Ovary (tissue), 9 donors: ENCODE measurements around the gene CYP4V2. TPM values are rescaled to one million over a fixed set of nuclear protein-coding genes. Genes with fewer than 3 reads are reported as not detected.

ENCODE experiments used
- DNase-seq, 5 donors: peaks; one replicate each; pipeline ENCODE4 v3.0.0-alpha.2; 2019 to 2020
- H3K27ac ChIP-seq, 2 donors: fragments of 200-600 bp; one replicate each; pipeline versions ENCODE4 v1.5.1 to v1.8.0; 2019 to 2022
- H3K27me3 ChIP-seq: fragments of 200-600 bp; one replicate; pipeline ENCODE4 v1.8.0; 2022
- H3K36me3 ChIP-seq: fragments of 200-600 bp; sonication (generic); one replicate; pipeline ENCODE4 v1.5.1; 2019
- H3K4me1 ChIP-seq: one replicate; pipeline ENCODE4 v1.8.1; 2013; ENCODE audit warnings: mild to moderate bottlenecking, moderate library complexity; ENCODE audit not compliant: insufficient read depth
- H3K4me3 ChIP-seq: fragments of 200-600 bp; sonication (generic); one replicate; pipeline ENCODE4 v1.5.1; 2017
- H3K9me3 ChIP-seq, 2 donors: fragments of 200-600 bp in 1 of 2; sonication (generic) in 1 of 2; one replicate each; pipeline versions ENCODE4 v1.5.1 to v1.8.1; 2013 to 2019; ENCODE audit warnings: mild to moderate bottlenecking in 1 of 2, moderate library complexity in 1 of 2
- CTCF ChIP-seq, 3 donors: fragments of 450-650 bp in 2 of 3; fragments of 200-600 bp in 1 of 3; IDR thresholded peaks; one replicate each; pipeline versions ENCODE4 v1.5.1 to v1.8.0; 2016 to 2022; ENCODE audit warnings: antibody characterized with exemption in 3 of 3, mild to moderate bottlenecking in 1 of 3
- EP300 ChIP-seq: sonication (generic); formaldehyde crosslinking; IDR thresholded peaks from one replicate; pipeline ENCODE4 v1.6.1; 2017; ENCODE audit warnings: antibody characterized with exemption
- POLR2A ChIP-seq: fragments of 450-650 bp; IDR thresholded peaks from one replicate; pipeline ENCODE4 v1.6.1; 2017; ENCODE audit warnings: antibody characterized with exemption, mild to moderate bottlenecking, moderate library complexity
- WGBS, 3 donors: extraction: QIAGEN DNeasy Blood & Tissue Kit in 1 of 3; methylation state at CpG; one replicate each; pipeline versions ENCODE4 v1.1.5 to v1.1.7; 2013 to 2017; 5-methylcytosine and 5-hydroxymethylcytosine counted together
- intact Hi-C, 4 donors: fragments of 100-400 bp; cut with DNase I; formaldehyde crosslinking; loops; one replicate each; pipeline versions ENCODE4 v1.11.0 to v1.15.1; 2022 to 2023
- polyA plus RNA-seq, 2 donors: library from polyadenylated mRNA; stranded (reverse); fragments of 200-250 nt in 1 of 2; fragments of 350-450 nt in 1 of 2; fragmentation: Illumina TruSeq in 1 of 2; extraction: RNeasy Lipid Tissue Mini Kit (QIAGEN cat#74804) in 1 of 2; gene quantifications; one replicate each; pipeline ENCODE4 v1.2.3, GENCODE V29; 2013 to 2014
- total RNA-seq, 7 donors: library from RNA; depleted of rRNA in 2 of 7; stranded (reverse); fragments of >200 nt in 2 of 7; fragmentation: NEBNext Ultra II Directional in 3 of 7; extraction: Animal tissue kit (Norgen Biotek cat#: 25700) in 3 of 7; gene quantifications; one replicate each; pipeline versions ENCODE4 v1.1.0 to v1.2.4, GENCODE V29; 2016 to 2023
- donor health status: DM: no; HTN: no; CAD: no; lungs with moderate emphysema.
- donor health status: DM: no; HTN: no; CAD: no.
- donor health status: Bipolar disorder and iron deficiency.
- donor health status: DM: yes; HTN: yes; CAD: no.
- donor health status: DM: no; HTN: no; CAD: no.
- donor health status: DM: yes; HTN: yes; CAD: no.

The CYP4V2 gene
- total and polyA plus RNA-seq, 9 donors: 8.5 to 35.3 (median 17.9) TPM

GRCh38 chr4:186161138-186161537 is 30.2 kb upstream of the CYP4V2 start:
- no peak for TF ChIP-seq CTCF (IDR thresholded peaks at IDR 0.05)
- no peak for TF ChIP-seq POLR2A
- TF ChIP-seq EP300: no peak
- H3K36me3 ChIP-seq: no peaks in the 10 kb centered on the region
- no peak overlapping the region for H3K27ac ChIP-seq
- no peak for DNase-seq
- intact Hi-C loops: no loop called here
- no peaks in the 10 kb centered on the region for H3K9me3 ChIP-seq
- H3K4me1 ChIP-seq: no peaks in the 10 kb centered on the region
- no peak overlapping the region for H3K4me3 ChIP-seq
- no peaks in the 10 kb centered on the region for H3K27me3 ChIP-seq
- 56 to 59% (median 58%) methylated on average over 6 of the region's 6 CpGs for WGBS, 3 donors

- DNase-seq: no peak
- TF ChIP-seq POLR2A: no peak
- TF ChIP-seq CTCF (IDR thresholded peaks at IDR 0.05): no peak
- TF ChIP-seq EP300: no peak
- H3K4me3 ChIP-seq: no peak overlapping the region
- 89 to 92% (median 92%) methylated on average over 15 of the region's 15 CpGs for WGBS, 3 donors
- no peaks in the 10 kb centered on the region for H3K27me3 ChIP-seq
- intact Hi-C loops: no loop called here
- H3K36me3 ChIP-seq: no peaks in the 10 kb centered on the region
- H3K9me3 ChIP-seq: no peaks in the 10 kb centered on the region
- no peaks in the 10 kb centered on the region for H3K4me1 ChIP-seq
- no peak overlapping the region for H3K27ac ChIP-seq
Measured at GRCh38 chr4:186166852-186167512, 24.4 kb upstream of the CYP4V2 start.

GRCh38 chr4:186167605-186168004 is 23.8 kb upstream of the CYP4V2 start:
- intact Hi-C loops: no loop called here
- H3K36me3 ChIP-seq: no peaks in the 10 kb centered on the region
- TF ChIP-seq CTCF (IDR thresholded peaks at IDR 0.05) (no peak), EP300 (no peak), POLR2A (no peak)
- H3K9me3 ChIP-seq: no peaks in the 10 kb centered on the region
- H3K4me1 ChIP-seq: no peaks in the 10 kb centered on the region
- no peaks in the 10 kb centered on the region for H3K27me3 ChIP-seq
- DNase-seq: no peak
- H3K4me3 ChIP-seq: no peak overlapping the region
- 79 to 89% (median 89%) methylated on average over 5 of the region's 5 CpGs for WGBS, 3 donors
- H3K27ac ChIP-seq: no peak overlapping the region

- Histone ChIP-seq H3K36me3 (no peaks in the 10 kb centered on the region), H3K4me3 (no peak overlapping the region), H3K4me1 (no peaks in the 10 kb centered on the region), H3K27ac (no peak overlapping the region), H3K27me3 (no peaks in the 10 kb centered on the region), H3K9me3 (no peaks in the 10 kb centered on the region)
- WGBS, 3 donors: 94 to 97% (median 95%) methylated on average over 9 of the region's 9 CpGs
- intact Hi-C loops: no loop called here
- TF ChIP-seq EP300: no peak
- no peak for TF ChIP-seq POLR2A
- TF ChIP-seq CTCF (IDR thresholded peaks at IDR 0.05): no peak
- DNase-seq: no peak
Measured at GRCh38 chr4:186168750-186169149, 22.6 kb upstream of the CYP4V2 start.
